Measurements from ENCODE around the gene ZNF57.
A peak's percentile ranks its signal among the peaks of the same experiment; 100 is the strongest.
"Not testable (repeated sequence)": the region's sequence is repeated elsewhere in the genome, so short reads cannot be mapped to it uniquely, and the experiment has no call there.

ZNF57 gene

GRCh38 chr19:2960120-2960519 is 59.4 kb downstream of the ZNF57 start:
- no peak for DNase-seq

- peak; percentile 66 for DNase-seq
Measured at GRCh38 chr19:2962018-2962670, 61.4 kb downstream of the ZNF57 start.

GRCh38 chr19:2963122-2963521 is 62.4 kb downstream of the ZNF57 start:
- DNase-seq = no peak

GRCh38 chr19:2963631-2964030 is 62.9 kb downstream of the ZNF57 start:
- DNase-seq = not testable (repeated sequence)

- DNase-seq = no peak
Measured at GRCh38 chr19:2964874-2965273, 64.1 kb downstream of the ZNF57 start.

- DNase-seq = no peak
Measured at GRCh38 chr19:2967972-2968371, 67.2 kb downstream of the ZNF57 start.

Measured in NCI-H2029 (cell line).